Smooth muscle cell (in vitro differentiated cells): ENCODE results near the gene GTF2F1. TPM values are rescaled to one million over a fixed set of nuclear protein-coding genes. Genes with fewer than 3 reads are reported as not detected.
A peak's percentile ranks its signal among the peaks of the same experiment; 100 is the strongest.

Experiments
- DNase-seq: peaks from one replicate; lab custom pipeline; 2025; ENCODE audit not compliant: unreplicated experiment; lab: John Stamatoyannopoulos, UW
- H2AFZ ChIP-seq: fragments of 200-600 bp; sonication (generic); 2 replicates; pipeline ENCODE4 v1.6.0; 2016; ENCODE audit warnings: antibody characterized with exemption, low read depth, mild to moderate bottlenecking
- H3F3A ChIP-seq: fragments of 200-600 bp; sonication (generic); 2 replicates; pipeline ENCODE4 v1.6.0; 2017; ENCODE audit warnings: antibody characterized with exemption, low read depth
- H3K27ac ChIP-seq: fragments of 200-600 bp; sonication (generic); 2 replicates; pipeline ENCODE4 v1.5.1; 2016; ENCODE audit warnings: low read depth, mild to moderate bottlenecking
- H3K27me3 ChIP-seq: fragments of 200-600 bp; sonication (generic); 2 replicates; pipeline ENCODE4 v1.6.1; 2016; ENCODE audit warnings: low read depth, mild to moderate bottlenecking
- H3K36me3 ChIP-seq: fragments of 200-600 bp; sonication (generic); 2 replicates; pipeline ENCODE4 v1.5.1; 2016; ENCODE audit warnings: low read depth
- H3K4me1 ChIP-seq: fragments of 200-600 bp; sonication (generic); 2 replicates; pipeline ENCODE4 v1.5.1; 2016; ENCODE audit warnings: low read depth
- H3K4me2 ChIP-seq: fragments of 200-600 bp; sonication (generic); 2 replicates; pipeline ENCODE4 v1.6.0; 2016; ENCODE audit warnings: mild to moderate bottlenecking
- H3K4me3 ChIP-seq: fragments of 200-600 bp; sonication (generic); 2 replicates; pipeline ENCODE4 v1.5.1; 2016; ENCODE audit warnings: mild to moderate bottlenecking
- H3K79me2 ChIP-seq: fragments of 200-600 bp; sonication (generic); 2 replicates; pipeline ENCODE4 v1.6.0; 2016; ENCODE audit warnings: low read depth, mild to moderate bottlenecking
- H3K9ac ChIP-seq: fragments of 200-600 bp; sonication (generic); 2 replicates; pipeline ENCODE4 v1.6.0; 2016; ENCODE audit warnings: low read depth
- H3K9me3 ChIP-seq: fragments of 200-600 bp; sonication (generic); replicated peaks from 2 replicates; pipeline ENCODE4 v1.5.1; 2016; ENCODE audit warnings: low read depth
- H4K20me1 ChIP-seq: fragments of 200-600 bp; sonication (generic); 2 replicates; pipeline ENCODE4 v1.6.0; 2016; ENCODE audit warnings: low read depth
- CTCF ChIP-seq: fragments of 200-600 bp; sonication (generic); IDR thresholded peaks from 2 replicates; pipeline ENCODE4 v1.5.1; 2017; ENCODE audit warnings: borderline replicate concordance, mild to moderate bottlenecking, antibody characterized with exemption; ENCODE audit not compliant: insufficient read depth, poor library complexity, severe bottlenecking
- WGBS: methylation state at CpG from one replicate; pipeline ENCODE4 v1.1.7; 2016; ENCODE audit warnings: low lambda C conversion rate; 5-methylcytosine and 5-hydroxymethylcytosine counted together
- polyA plus RNA-seq: library from polyadenylated mRNA; unstranded; fragments of >200 nt; fragmentation: Nextera tagmentation; extraction: Ambion mirVana; gene quantifications from 2 replicates; pipeline ENCODE4 v1.2.1, GENCODE V29; 2016
- total RNA-seq: library from RNA; depleted of rRNA; stranded (reverse); fragments of >200 nt; gene quantifications from 2 replicates; pipeline ENCODE4 v1.2.3, GENCODE V29; 2014

The GTF2F1 gene
- total and polyA plus RNA-seq, 2 experiments from 2014 or later: 34.7 to 65.8 TPM

- DNase-seq: no peak
- Histone ChIP-seq H3K4me3 (no peak overlapping the region), H3K27ac (no peak overlapping the region), H3K27me3 (no peaks in the 10 kb centered on the region), H3K9me3 (no peaks in the 10 kb centered on the region), H3K4me1 (peaks cover 11% of the 10 kb centered on the region), H4K20me1 (peaks cover 71% of the 10 kb centered on the region), H3K4me2 (no peak overlapping the region), H2AFZ (no peak overlapping the region), H3K79me2 (peaks cover 48% of the 10 kb centered on the region), H3K36me3 (no peaks in the 10 kb centered on the region), H3F3A (no peaks in the 10 kb centered on the region), H3K9ac (no peak overlapping the region)
- no peak for TF ChIP-seq CTCF
- 94% methylated on average over 20 of the region's 20 CpGs for WGBS
Observed at GRCh38 chr19:6421075-6422014, 28.4 kb upstream of the GTF2F1 start.

GRCh38 chr19:6418562-6418932 lies 25.6 kb upstream of the GTF2F1 start:
- no peak overlapping the region for H3K27ac ChIP-seq
- 98% methylated on average over 18 of the region's 19 CpGs for WGBS
- TF ChIP-seq CTCF: no peak
- no peaks in the 10 kb centered on the region for H3K36me3 ChIP-seq
- no peak overlapping the region for H2AFZ ChIP-seq
- H3K4me3 ChIP-seq: no peak overlapping the region
- no peak overlapping the region for H3K9ac ChIP-seq
- no peaks in the 10 kb centered on the region for H3K27me3 ChIP-seq
- peaks cover 11% of the 10 kb centered on the region for H3K4me1 ChIP-seq
- peaks cover 66% of the 10 kb centered on the region for H4K20me1 ChIP-seq
- H3F3A ChIP-seq: no peaks in the 10 kb centered on the region
- no peak for DNase-seq
- H3K79me2 ChIP-seq: peaks cover 42% of the 10 kb centered on the region
- no peaks in the 10 kb centered on the region for H3K9me3 ChIP-seq
- no peak overlapping the region for H3K4me2 ChIP-seq

- Histone ChIP-seq H2AFZ (no peak overlapping the region), H3K4me3 (no peak overlapping the region), H3K9ac (no peak overlapping the region), H3K27ac (no peak overlapping the region), H3K4me1 (peaks cover 6% of the 10 kb centered on the region), H3K9me3 (no peaks in the 10 kb centered on the region), H3K79me2 (peaks cover 36% of the 10 kb centered on the region), H4K20me1 (peaks cover 59% of the 10 kb centered on the region), H3K36me3 (no peaks in the 10 kb centered on the region), H3K4me2 (no peak overlapping the region), H3K27me3 (no peaks in the 10 kb centered on the region), H3F3A (no peaks in the 10 kb centered on the region)
- peak; percentile 25 for TF ChIP-seq CTCF
- DNase-seq: no peak
- WGBS: 95% methylated on average over 32 of the region's 33 CpGs
Observed at GRCh38 chr19:6417713-6418561, 25.0 kb upstream of the GTF2F1 start.
